Measurements from ENCODE around the gene OR13A1. TPM values are rescaled to one million over a fixed set of nuclear protein-coding genes. Genes with fewer than 3 reads are reported as not detected.

Gene OR13A1
- total RNA-seq, 1 experiment from 2014 or later = 0.15 TPM

DNA sequence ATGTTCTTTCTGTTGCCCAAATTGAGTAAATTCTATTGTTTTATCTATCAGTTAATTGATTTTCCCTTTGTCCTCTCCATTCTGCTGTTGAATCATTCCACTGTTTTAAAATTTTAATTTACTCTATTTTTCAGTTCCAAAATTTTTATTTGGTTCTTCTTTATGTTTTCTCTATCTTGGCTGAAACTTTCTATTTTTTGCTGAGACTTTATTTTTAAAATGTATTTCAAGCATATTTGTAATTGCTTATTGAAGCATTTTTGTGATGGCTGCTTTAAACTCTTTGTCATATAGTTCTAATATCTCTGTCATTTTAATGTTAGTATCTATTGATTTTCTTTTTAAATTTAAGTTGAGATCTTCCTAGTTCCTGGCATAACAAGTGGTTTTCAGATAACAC is 60.5 kb downstream of the OR13A1 start:
- no peaks in the 10 kb centered on the region for H3K79me2 ChIP-seq (ENCODE audit: insufficient read depth, low read length)
- H3K23ac ChIP-seq (ENCODE audit: insufficient read length, low read depth, low read length) = no peak overlapping the region
- no peaks in the 10 kb centered on the region for H3K9me3 ChIP-seq (ENCODE audit: control insufficient read depth, low read depth, low read length)
- H2BK5ac ChIP-seq (ENCODE audit: insufficient read length, low read length) = no peak overlapping the region
- no peak for DNase-seq
- H3K18ac ChIP-seq (ENCODE audit: insufficient read length, low read depth, low read length) = no peak overlapping the region
- no peaks in the 10 kb centered on the region for H3K4me1 ChIP-seq (ENCODE audit: insufficient read depth, low read length)
- H4K5ac ChIP-seq (ENCODE audit: insufficient read length, low read depth, low read length) = no peak overlapping the region
- H2AK5ac ChIP-seq (ENCODE audit: insufficient read length, low read length) = no peak overlapping the region
- H3K27me3 ChIP-seq (ENCODE audit: insufficient read depth, low read length) = no peaks in the 10 kb centered on the region
- Mint-ChIP-seq H3K36me3 (ENCODE audit: insufficient read depth in 1 of 3, low read depth in 3 of 3) (peaks cover 0 to 6% (median 0%) of the 10 kb centered on the region in 3 experiments; a peak in 1 of 7 replicates), H3K27me3 (ENCODE audit: low read depth) (peaks cover 6% of the 10 kb centered on the region), H3K4me1 (no peaks in the 10 kb centered on the region), H3K4me3 (no peak overlapping the region), H3K9me3 (peaks cover 0 to 15% of the 10 kb centered on the region in 2 experiments; a peak in 2 of 5 replicates), H3K27ac (no peak overlapping the region)
- H4K20me1 ChIP-seq (ENCODE audit: control insufficient read depth, insufficient read depth, insufficient read length) = no peaks in the 10 kb centered on the region
- no peak overlapping the region for H3K14ac ChIP-seq (ENCODE audit: insufficient read depth, low read length)
- no peak overlapping the region for H2BK20ac ChIP-seq (ENCODE audit: low read depth, low read length, poor library complexity, severe bottlenecking)
- no peak overlapping the region for H3K4me2 ChIP-seq (ENCODE audit: insufficient read depth, insufficient read length, low read length)
- H2BK15ac ChIP-seq (ENCODE audit: low read depth, low read length) = no peak overlapping the region
- H4K8ac ChIP-seq (replicated peaks; ENCODE audit: insufficient read length, low read depth, low read length) = no peak overlapping the region
- no peak overlapping the region for H3K9ac ChIP-seq (ENCODE audit: extremely low read depth, insufficient read length, low read length)
- no peak overlapping the region for H3K56ac ChIP-seq (ENCODE audit: insufficient read length, low read depth, low read length)
- H3K27ac ChIP-seq (ENCODE audit: insufficient read length, low read depth, low read length) = no peak overlapping the region
- H3K23me2 ChIP-seq (ENCODE audit: insufficient read length, low read depth, low read length, poor library complexity, severe bottlenecking) = no peaks in the 10 kb centered on the region
- H2AFZ ChIP-seq (ENCODE audit: low read length) = no peak overlapping the region
- H3K4ac ChIP-seq (ENCODE audit: low read depth, low read length) = no peak overlapping the region
- no peak overlapping the region for H2BK120ac ChIP-seq (ENCODE audit: low read depth, low read length, poor library complexity, severe bottlenecking)
- TF ChIP-seq, protein P1, sequence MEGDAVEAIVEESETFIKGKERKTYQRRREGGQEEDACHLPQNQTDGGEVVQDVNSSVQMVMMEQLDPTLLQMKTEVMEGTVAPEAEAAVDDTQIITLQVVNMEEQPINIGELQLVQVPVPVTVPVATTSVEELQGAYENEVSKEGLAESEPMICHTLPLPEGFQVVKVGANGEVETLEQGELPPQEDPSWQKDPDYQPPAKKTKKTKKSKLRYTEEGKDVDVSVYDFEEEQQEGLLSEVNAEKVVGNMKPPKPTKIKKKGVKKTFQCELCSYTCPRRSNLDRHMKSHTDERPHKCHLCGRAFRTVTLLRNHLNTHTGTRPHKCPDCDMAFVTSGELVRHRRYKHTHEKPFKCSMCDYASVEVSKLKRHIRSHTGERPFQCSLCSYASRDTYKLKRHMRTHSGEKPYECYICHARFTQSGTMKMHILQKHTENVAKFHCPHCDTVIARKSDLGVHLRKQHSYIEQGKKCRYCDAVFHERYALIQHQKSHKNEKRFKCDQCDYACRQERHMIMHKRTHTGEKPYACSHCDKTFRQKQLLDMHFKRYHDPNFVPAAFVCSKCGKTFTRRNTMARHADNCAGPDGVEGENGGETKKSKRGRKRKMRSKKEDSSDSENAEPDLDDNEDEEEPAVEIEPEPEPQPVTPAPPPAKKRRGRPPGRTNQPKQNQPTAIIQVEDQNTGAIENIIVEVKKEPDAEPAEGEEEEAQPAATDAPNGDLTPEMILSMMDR (conservative IDR thresholded peaks at IDR 0.05) = no peak
- H3K79me1 ChIP-seq (ENCODE audit: insufficient read depth, low read depth, low read length, poor library complexity, severe bottlenecking) = no peaks in the 10 kb centered on the region
- H4K91ac ChIP-seq (ENCODE audit: insufficient read length, low read depth, low read length) = no peak overlapping the region
- H2BK12ac ChIP-seq (ENCODE audit: insufficient read length, low read depth, low read length) = no peak overlapping the region
- no peak overlapping the region for H3T11ph ChIP-seq (ENCODE audit: low read length)
